RWPE2 (cell line): ENCODE results near the gene BLOC1S3.

Experiments used
- ATAC-seq: fragments of 200-7000 bp; cut with Tn5 transposase; 3 replicates; pipeline ENCODE4 v1.9.1; 2021; ENCODE audit warnings: low read depth
- DNase-seq: peaks from one replicate; pipeline ENCODE4 v3.0.0-alpha.2; 2020; ENCODE audit warnings: low spot score
- H3K27ac ChIP-seq: fragments of 450-650 bp; 2 replicates; pipeline ENCODE4 v1.5.1; 2017; ENCODE audit warnings: mild to moderate bottlenecking; ENCODE audit not compliant: poor library complexity, severe bottlenecking
- H3K27me3 ChIP-seq: fragments of 250-450 bp; sonication (Bioruptor Pico); 2 replicates; pipeline ENCODE4 v1.5.1; 2021; ENCODE audit warnings: mild to moderate bottlenecking, moderate library complexity; ENCODE audit not compliant: insufficient read depth, poor library complexity, severe bottlenecking
- H3K36me3 ChIP-seq: fragments of 250-450 bp; sonication (Bioruptor Pico); 2 replicates; pipeline ENCODE4 v1.5.1; 2020; ENCODE audit warnings: low read depth, mild to moderate bottlenecking, moderate library complexity
- H3K4me1 ChIP-seq: fragments of 250-450 bp; sonication (Bioruptor Pico); 2 replicates; pipeline ENCODE4 v1.5.1; 2021; ENCODE audit warnings: mild to moderate bottlenecking, moderate library complexity; ENCODE audit not compliant: insufficient read depth, poor library complexity, severe bottlenecking
- H3K4me3 ChIP-seq: fragments of 250-450 bp; sonication (Bioruptor Pico); 2 replicates; pipeline ENCODE4 v1.5.1; 2021; ENCODE audit warnings: mild to moderate bottlenecking, moderate library complexity; ENCODE audit not compliant: severe bottlenecking
- H3K9me3 ChIP-seq: fragments of 250-450 bp; sonication (Bioruptor Pico); 2 replicates; pipeline ENCODE4 v1.5.1; 2021; ENCODE audit warnings: mild to moderate bottlenecking, moderate library complexity; ENCODE audit not compliant: severe bottlenecking
- TF ChIP-seq, protein P1 (sequence below): fragments of 450-650 bp; IDR thresholded peaks from one replicate; pipeline ENCODE4 v1.5.1; 2017; ENCODE audit warnings: mild to moderate bottlenecking, moderate library complexity; ENCODE audit not compliant: poor library complexity, severe bottlenecking

BLOC1S3 gene

DNA sequence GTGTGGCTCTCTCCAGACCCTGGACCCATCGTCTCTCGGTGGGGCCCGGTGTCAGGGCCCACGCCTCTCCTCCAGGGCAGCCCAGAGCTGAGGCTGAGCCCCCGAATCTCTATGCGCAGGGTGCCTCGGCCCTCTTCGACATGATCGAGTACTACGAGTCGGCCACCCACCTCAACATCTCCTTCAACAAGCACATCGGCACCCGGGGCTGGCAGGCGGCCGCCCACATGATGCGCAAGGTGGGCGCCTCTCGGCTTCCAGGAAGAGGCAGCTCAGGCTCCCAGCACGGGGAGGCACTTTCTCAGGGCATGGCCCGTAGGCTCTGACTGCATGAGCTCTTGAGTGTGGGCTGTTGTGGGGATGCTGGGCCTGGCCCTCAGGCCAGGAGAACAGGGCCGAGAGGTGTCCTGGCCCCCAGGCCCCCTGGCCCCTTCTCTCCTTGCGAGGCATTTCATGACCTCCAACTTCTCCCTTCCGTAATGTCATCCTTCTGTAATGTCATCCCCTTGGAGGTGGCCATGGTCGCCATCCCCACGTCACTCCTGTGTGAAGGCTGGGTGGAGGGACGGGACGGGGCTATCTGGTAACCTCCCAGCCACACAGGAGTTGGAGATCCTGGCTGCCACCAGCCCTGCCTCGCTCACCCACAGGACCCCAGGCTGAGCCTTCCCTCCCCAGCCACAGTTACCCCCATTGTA lies 37.2 kb upstream of the BLOC1S3 start:
- Histone ChIP-seq H3K27ac (no peak overlapping the region), H3K4me1 (no peaks in the 10 kb centered on the region), H3K9me3 (no peaks in the 10 kb centered on the region), H3K4me3 (no peak overlapping the region), H3K36me3 (peaks cover 10% of the 10 kb centered on the region; the same call in 1 of the 2 replicates), H3K27me3 (no peaks in the 10 kb centered on the region)
- TF ChIP-seq, protein P1, sequence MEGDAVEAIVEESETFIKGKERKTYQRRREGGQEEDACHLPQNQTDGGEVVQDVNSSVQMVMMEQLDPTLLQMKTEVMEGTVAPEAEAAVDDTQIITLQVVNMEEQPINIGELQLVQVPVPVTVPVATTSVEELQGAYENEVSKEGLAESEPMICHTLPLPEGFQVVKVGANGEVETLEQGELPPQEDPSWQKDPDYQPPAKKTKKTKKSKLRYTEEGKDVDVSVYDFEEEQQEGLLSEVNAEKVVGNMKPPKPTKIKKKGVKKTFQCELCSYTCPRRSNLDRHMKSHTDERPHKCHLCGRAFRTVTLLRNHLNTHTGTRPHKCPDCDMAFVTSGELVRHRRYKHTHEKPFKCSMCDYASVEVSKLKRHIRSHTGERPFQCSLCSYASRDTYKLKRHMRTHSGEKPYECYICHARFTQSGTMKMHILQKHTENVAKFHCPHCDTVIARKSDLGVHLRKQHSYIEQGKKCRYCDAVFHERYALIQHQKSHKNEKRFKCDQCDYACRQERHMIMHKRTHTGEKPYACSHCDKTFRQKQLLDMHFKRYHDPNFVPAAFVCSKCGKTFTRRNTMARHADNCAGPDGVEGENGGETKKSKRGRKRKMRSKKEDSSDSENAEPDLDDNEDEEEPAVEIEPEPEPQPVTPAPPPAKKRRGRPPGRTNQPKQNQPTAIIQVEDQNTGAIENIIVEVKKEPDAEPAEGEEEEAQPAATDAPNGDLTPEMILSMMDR = no peak
- ATAC-seq = no peak
- DNase-seq = no peak

- Histone ChIP-seq H3K27me3 (no peaks in the 10 kb centered on the region), H3K36me3 (peaks cover 10% of the 10 kb centered on the region; the same call in 1 of the 2 replicates), H3K4me3 (no peak overlapping the region), H3K27ac (no peak overlapping the region), H3K9me3 (no peaks in the 10 kb centered on the region), H3K4me1 (no peaks in the 10 kb centered on the region)
- ATAC-seq (no peak), DNase-seq (no peak)
- TF ChIP-seq, protein P1 = no peak
Observed at GRCh38 chr19:45142016-45142725, 36.4 kb upstream of the BLOC1S3 start.

- ATAC-seq = no peak
- H3K27me3 ChIP-seq = no peaks in the 10 kb centered on the region
- H3K4me1 ChIP-seq = no peaks in the 10 kb centered on the region
- H3K9me3 ChIP-seq = no peaks in the 10 kb centered on the region
- no peak overlapping the region for H3K4me3 ChIP-seq
- H3K36me3 ChIP-seq = peaks cover 10% of the 10 kb centered on the region; the same call in 1 of the 2 replicates
- no peak for DNase-seq
- H3K27ac ChIP-seq = no peak overlapping the region
- TF ChIP-seq, protein P1 = no peak
Observed at GRCh38 chr19:45142726-45143110, 35.9 kb upstream of the BLOC1S3 start.

- no peak for DNase-seq
- H3K27me3 ChIP-seq = no peaks in the 10 kb centered on the region
- H3K9me3 ChIP-seq = no peaks in the 10 kb centered on the region
- no peak overlapping the region for H3K4me3 ChIP-seq
- peaks cover 10% of the 10 kb centered on the region; the same call in 1 of the 2 replicates for H3K36me3 ChIP-seq
- no peak for ATAC-seq
- TF ChIP-seq, protein P1 = no peak
- no peak overlapping the region for H3K27ac ChIP-seq
- no peaks in the 10 kb centered on the region for H3K4me1 ChIP-seq
Observed at GRCh38 chr19:45144431-45145269, 33.9 kb upstream of the BLOC1S3 start.
